HS-5 (cell line): ENCODE data around the gene ATP7B.
"Not testable (repeated sequence)": the region's sequence is repeated elsewhere in the genome, so short reads cannot be mapped to it uniquely, and the experiment has no call there.

ENCODE experiments used
- DNase-seq: peaks from one replicate; pipeline ENCODE4 v3.0.0-alpha.2; 2012; ENCODE audit warnings: low read depth

ATP7B gene

GRCh38 chr13:51922771-51923480 is 88.3 kb downstream of the ATP7B start:
- no peak for DNase-seq

GRCh38 chr13:51921790-51922740 is 89.2 kb downstream of the ATP7B start:
- no peak for DNase-seq

GRCh38 chr13:51920786-51921185 is 90.5 kb downstream of the ATP7B start:
- DNase-seq, result no peak

- DNase-seq, result no peak
These were observed 91.0 kb downstream of the ATP7B start for GRCh38 chr13:51920267-51920666.

- no peak for DNase-seq
These were observed 91.7 kb downstream of the ATP7B start for GRCh38 chr13:51919531-51919930.

- no peak for DNase-seq
These were observed 94.3 kb downstream of the ATP7B start for GRCh38 chr13:51916962-51917361.

GRCh38 chr13:51916051-51916818 is 95.0 kb downstream of the ATP7B start:
- no peak for DNase-seq

- no peak for DNase-seq
These were observed 97.1 kb downstream of the ATP7B start for GRCh38 chr13:51914137-51914493.

- DNase-seq, result no peak
These were observed 97.7 kb downstream of the ATP7B start for GRCh38 chr13:51913421-51914136.

GRCh38 chr13:51912511-51913225 is 98.6 kb downstream of the ATP7B start:
- no peak for DNase-seq

GRCh38 chr13:51912091-51912490 is 99.2 kb downstream of the ATP7B start:
- no peak for DNase-seq

- no peak for DNase-seq
These were observed 100.7 kb downstream of the ATP7B start for GRCh38 chr13:51910508-51910907.

- not testable (repeated sequence) for DNase-seq
These were observed 102.0 kb downstream of the ATP7B start for GRCh38 chr13:51909265-51909664.

GRCh38 chr13:51907040-51907732 is 104.1 kb downstream of the ATP7B start:
- DNase-seq, result no peak

- no peak for DNase-seq
These were observed 104.7 kb downstream of the ATP7B start for GRCh38 chr13:51906581-51906980.

GRCh38 chr13:51905787-51906186 is 105.5 kb downstream of the ATP7B start:
- DNase-seq, result no peak

- no peak for DNase-seq
These were observed 108.5 kb downstream of the ATP7B start for GRCh38 chr13:51902776-51903175.

- no peak for DNase-seq
These were observed 110.8 kb downstream of the ATP7B start for GRCh38 chr13:51900471-51900870.

GRCh38 chr13:51895906-51896888 is 115.1 kb downstream of the ATP7B start:
- DNase-seq, result peak; percentile 4
